Smooth muscle cell (in vitro differentiated cells): ENCODE results near the gene AIP. TPM values are rescaled to one million over a fixed set of nuclear protein-coding genes. Genes with fewer than 3 reads are reported as not detected.

ENCODE experiments used
- DNase-seq: peaks from one replicate; lab custom pipeline; 2025; ENCODE audit not compliant: unreplicated experiment; lab: John Stamatoyannopoulos, UW
- H2AFZ ChIP-seq: fragments of 200-600 bp; sonication (generic); 2 replicates; pipeline ENCODE4 v1.6.0; 2016; ENCODE audit warnings: antibody characterized with exemption, low read depth, mild to moderate bottlenecking
- H3F3A ChIP-seq: fragments of 200-600 bp; sonication (generic); 2 replicates; pipeline ENCODE4 v1.6.0; 2017; ENCODE audit warnings: antibody characterized with exemption, low read depth
- H3K27ac ChIP-seq: fragments of 200-600 bp; sonication (generic); 2 replicates; pipeline ENCODE4 v1.5.1; 2016; ENCODE audit warnings: low read depth, mild to moderate bottlenecking
- H3K27me3 ChIP-seq: fragments of 200-600 bp; sonication (generic); 2 replicates; pipeline ENCODE4 v1.6.1; 2016; ENCODE audit warnings: low read depth, mild to moderate bottlenecking
- H3K36me3 ChIP-seq: fragments of 200-600 bp; sonication (generic); 2 replicates; pipeline ENCODE4 v1.5.1; 2016; ENCODE audit warnings: low read depth
- H3K4me1 ChIP-seq: fragments of 200-600 bp; sonication (generic); 2 replicates; pipeline ENCODE4 v1.5.1; 2016; ENCODE audit warnings: low read depth
- H3K4me2 ChIP-seq: fragments of 200-600 bp; sonication (generic); 2 replicates; pipeline ENCODE4 v1.6.0; 2016; ENCODE audit warnings: mild to moderate bottlenecking
- H3K4me3 ChIP-seq: fragments of 200-600 bp; sonication (generic); 2 replicates; pipeline ENCODE4 v1.5.1; 2016; ENCODE audit warnings: mild to moderate bottlenecking
- H3K79me2 ChIP-seq: fragments of 200-600 bp; sonication (generic); 2 replicates; pipeline ENCODE4 v1.6.0; 2016; ENCODE audit warnings: low read depth, mild to moderate bottlenecking
- H3K9ac ChIP-seq: fragments of 200-600 bp; sonication (generic); 2 replicates; pipeline ENCODE4 v1.6.0; 2016; ENCODE audit warnings: low read depth
- H3K9me3 ChIP-seq: fragments of 200-600 bp; sonication (generic); replicated peaks from 2 replicates; pipeline ENCODE4 v1.5.1; 2016; ENCODE audit warnings: low read depth
- H4K20me1 ChIP-seq: fragments of 200-600 bp; sonication (generic); 2 replicates; pipeline ENCODE4 v1.6.0; 2016; ENCODE audit warnings: low read depth
- CTCF ChIP-seq: fragments of 200-600 bp; sonication (generic); IDR thresholded peaks from 2 replicates; pipeline ENCODE4 v1.5.1; 2017; ENCODE audit warnings: borderline replicate concordance, mild to moderate bottlenecking, antibody characterized with exemption; ENCODE audit not compliant: insufficient read depth, poor library complexity, severe bottlenecking
- WGBS: methylation state at CpG from one replicate; pipeline ENCODE4 v1.1.7; 2016; ENCODE audit warnings: low lambda C conversion rate; 5-methylcytosine and 5-hydroxymethylcytosine counted together
- polyA plus RNA-seq: library from polyadenylated mRNA; unstranded; fragments of >200 nt; fragmentation: Nextera tagmentation; extraction: Ambion mirVana; gene quantifications from 2 replicates; pipeline ENCODE4 v1.2.1, GENCODE V29; 2016
- total RNA-seq: library from RNA; depleted of rRNA; stranded (reverse); fragments of >200 nt; gene quantifications from 2 replicates; pipeline ENCODE4 v1.2.3, GENCODE V29; 2014

AIP gene
- total and polyA plus RNA-seq, 2 experiments from 2014 or later, result 36.8 to 61.5 TPM

- Histone ChIP-seq H3K27me3 (no peaks in the 10 kb centered on the region), H3K9ac (no peak overlapping the region), H3K9me3 (no peaks in the 10 kb centered on the region), H3K36me3 (no peaks in the 10 kb centered on the region), H3K27ac (no peak overlapping the region), H4K20me1 (no peaks in the 10 kb centered on the region), H3F3A (peaks cover under 1% of the 10 kb centered on the region), H3K79me2 (no peaks in the 10 kb centered on the region), H3K4me2 (no peak overlapping the region), H2AFZ (no peak overlapping the region), H3K4me3 (no peak overlapping the region), H3K4me1 (no peaks in the 10 kb centered on the region)
- WGBS, result 89% methylated on average over 24 of the region's 25 CpGs
- TF ChIP-seq CTCF, result no peak
- no peak for DNase-seq
Observed at GRCh38 chr11:67456068-67456705, 26.6 kb upstream of the AIP start.

- H3K4me3 ChIP-seq, result no peak overlapping the region
- no peaks in the 10 kb centered on the region for H4K20me1 ChIP-seq
- H3K79me2 ChIP-seq, result no peaks in the 10 kb centered on the region
- no peak overlapping the region for H3K4me2 ChIP-seq
- TF ChIP-seq CTCF, result no peak
- H2AFZ ChIP-seq, result no peak overlapping the region
- H3K9ac ChIP-seq, result no peak overlapping the region
- no peak overlapping the region for H3K27ac ChIP-seq
- 94% methylated on average over 10 of the region's 12 CpGs for WGBS
- H3K9me3 ChIP-seq, result no peaks in the 10 kb centered on the region
- no peaks in the 10 kb centered on the region for H3K27me3 ChIP-seq
- no peaks in the 10 kb centered on the region for H3K36me3 ChIP-seq
- DNase-seq, result no peak
- no peaks in the 10 kb centered on the region for H3K4me1 ChIP-seq
- peaks cover 3% of the 10 kb centered on the region for H3F3A ChIP-seq
Observed at GRCh38 chr11:67457453-67457852, 25.4 kb upstream of the AIP start.

GRCh38 chr11:67458266-67458665 is 24.6 kb upstream of the AIP start:
- no peaks in the 10 kb centered on the region for H3K9me3 ChIP-seq
- H4K20me1 ChIP-seq, result no peaks in the 10 kb centered on the region
- no peaks in the 10 kb centered on the region for H3K79me2 ChIP-seq
- no peak overlapping the region for H3K9ac ChIP-seq
- H3K4me1 ChIP-seq, result no peaks in the 10 kb centered on the region
- H3K36me3 ChIP-seq, result no peaks in the 10 kb centered on the region
- no peak overlapping the region for H3K4me2 ChIP-seq
- WGBS, result 91% methylated on average over 19 of the region's 19 CpGs
- no peaks in the 10 kb centered on the region for H3K27me3 ChIP-seq
- TF ChIP-seq CTCF, result no peak
- peaks cover 3% of the 10 kb centered on the region for H3F3A ChIP-seq
- no peak overlapping the region for H3K4me3 ChIP-seq
- no peak overlapping the region for H2AFZ ChIP-seq
- DNase-seq, result no peak
- H3K27ac ChIP-seq, result no peak overlapping the region

GRCh38 chr11:67463186-67463585 is 19.6 kb upstream of the AIP start:
- H3K27ac ChIP-seq, result peak overlapping the region; percentile 92
- H3K4me3 ChIP-seq, result no peak overlapping the region
- H3K36me3 ChIP-seq, result no peaks in the 10 kb centered on the region
- H3K4me1 ChIP-seq, result no peaks in the 10 kb centered on the region
- peaks cover 3% of the 10 kb centered on the region for H3F3A ChIP-seq
- H3K9me3 ChIP-seq, result no peaks in the 10 kb centered on the region
- H3K79me2 ChIP-seq, result peaks cover 4% of the 10 kb centered on the region
- no peak for DNase-seq
- H3K27me3 ChIP-seq, result no peaks in the 10 kb centered on the region
- peak overlapping the region; percentile 44 for H3K4me2 ChIP-seq
- H3K9ac ChIP-seq, result no peak overlapping the region
- 93% methylated on average over 10 of the region's 10 CpGs for WGBS
- H4K20me1 ChIP-seq, result no peaks in the 10 kb centered on the region
- TF ChIP-seq CTCF, result no peak
- no peak overlapping the region for H2AFZ ChIP-seq
